Umbilical cord (tissue), 2 donors: ENCODE data around the gene ITGA2B. TPM values are rescaled to one million over a fixed set of nuclear protein-coding genes. Genes with fewer than 3 reads are reported as not detected.
"Not testable (repeated sequence)": the region's sequence is repeated elsewhere in the genome, so short reads cannot be mapped to it uniquely, and the experiment has no call there.

ENCODE experiments used
- DNase-seq: peaks from one replicate; pipeline ENCODE4 v3.0.0-alpha.2; 2015; ENCODE audit warnings: low spot score
- total RNA-seq: library from RNA; depleted of rRNA; stranded (reverse); fragments of >200 nt; gene quantifications from one replicate; pipeline ENCODE4 v1.2.3, GENCODE V29; 2014; ENCODE audit warnings: low replicate concordance; ENCODE audit not compliant: insufficient read depth

ITGA2B gene
- total RNA-seq, 1 donor from 2014 or later, result 4.3 TPM

- DNase-seq, result not testable (repeated sequence)
Measured at GRCh38 chr17:44330263-44330662, 59.2 kb downstream of the ITGA2B start.

DNA sequence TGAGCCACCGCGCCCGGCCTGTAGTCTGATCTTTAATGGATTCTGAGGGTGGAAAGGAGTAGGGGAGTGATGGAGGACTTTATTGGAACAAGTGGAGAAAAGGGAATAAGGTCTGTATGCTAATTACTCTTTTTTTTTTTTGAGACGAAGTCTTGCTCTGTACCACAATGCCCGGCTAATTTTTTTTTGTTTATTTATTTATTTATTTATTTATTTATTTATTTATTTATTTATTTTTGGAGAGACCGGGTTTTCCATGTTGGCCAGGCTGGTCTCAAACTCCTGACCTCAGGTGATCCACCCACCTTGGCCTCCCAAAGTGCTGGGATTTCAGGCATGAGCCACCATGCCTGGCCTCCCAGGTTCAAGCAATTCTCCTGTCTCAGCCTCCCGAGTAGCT is 59.9 kb downstream of the ITGA2B start:
- not testable (repeated sequence) for DNase-seq

- no peak for DNase-seq
Measured at GRCh38 chr17:44327715-44328449, 61.6 kb downstream of the ITGA2B start.

DNA sequence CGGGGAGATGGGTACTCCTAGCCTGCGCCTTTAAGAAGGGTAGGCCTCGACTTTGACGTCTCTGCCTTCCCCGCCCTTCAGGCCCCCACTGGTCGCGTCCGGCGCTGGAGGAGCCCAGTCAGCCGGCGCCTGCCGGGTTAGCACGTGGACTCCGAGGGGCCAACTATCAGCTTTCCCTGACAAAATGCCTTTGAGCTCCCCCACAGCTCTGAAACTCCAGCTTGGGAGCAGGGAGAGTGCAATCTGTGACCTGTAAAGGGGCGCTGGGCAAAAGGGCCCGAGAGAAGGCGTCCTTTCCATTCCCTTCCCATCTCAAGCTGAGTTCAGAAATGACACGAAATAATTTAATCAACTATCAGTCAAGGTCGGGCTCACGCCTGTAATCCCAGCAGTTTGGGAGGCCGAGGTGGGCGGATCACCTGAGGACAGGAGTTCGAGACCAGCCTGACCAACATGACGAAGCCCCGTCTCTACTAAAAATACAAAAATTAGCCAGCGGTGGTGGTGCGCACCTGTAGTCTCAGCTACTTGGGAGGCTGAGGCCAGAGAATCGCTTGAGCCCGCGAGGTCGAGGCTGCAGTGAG is 62.5 kb downstream of the ITGA2B start:
- peak; percentile 99 for DNase-seq

- peak; percentile 95 for DNase-seq
Measured at GRCh38 chr17:44324571-44325275, 64.7 kb downstream of the ITGA2B start, which contains the start of gene SLC25A39. SLC25A39 (minus strand) TSS chr17:44324823; CDS start chr17:44323562, 1,261 bp downstream.

GRCh38 chr17:44324092-44324570 is 65.3 kb downstream of the ITGA2B start:
- no peak for DNase-seq

DNA sequence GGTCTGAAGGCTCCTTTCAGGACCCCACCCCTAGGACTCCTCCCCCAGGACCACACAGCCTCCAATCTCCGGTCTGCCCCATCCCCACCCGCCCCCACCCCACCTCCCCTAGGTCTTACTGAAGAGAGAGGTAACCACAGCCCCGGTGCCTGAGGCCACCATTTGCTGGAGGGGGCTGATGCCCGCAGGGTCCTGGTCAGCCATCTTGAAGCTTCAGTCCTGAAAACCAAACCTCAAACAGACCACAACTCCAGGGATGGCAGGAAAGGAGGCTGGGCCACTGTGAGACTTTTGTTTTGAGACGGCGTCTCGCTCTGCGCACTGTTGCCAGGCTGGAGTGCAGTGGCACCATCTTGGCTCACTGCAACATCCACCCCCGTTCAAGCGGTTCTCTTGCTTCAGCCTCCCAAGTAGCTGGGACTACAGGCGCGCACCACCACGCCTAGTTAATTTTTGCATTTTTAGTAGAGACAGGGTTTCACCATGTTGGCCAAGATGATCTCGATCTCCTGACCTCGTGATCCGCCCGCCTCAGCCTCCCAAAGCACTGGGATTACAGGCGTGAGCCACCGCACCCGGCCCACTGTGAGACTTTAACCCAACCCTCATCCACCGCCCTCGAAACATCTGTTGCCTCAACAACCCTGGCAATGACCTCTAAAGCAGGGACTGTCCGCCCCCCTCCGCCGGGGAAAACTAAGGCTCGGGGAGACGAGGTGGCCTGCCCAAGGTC is 65.9 kb downstream of the ITGA2B start:
- DNase-seq, result no peak

DNA sequence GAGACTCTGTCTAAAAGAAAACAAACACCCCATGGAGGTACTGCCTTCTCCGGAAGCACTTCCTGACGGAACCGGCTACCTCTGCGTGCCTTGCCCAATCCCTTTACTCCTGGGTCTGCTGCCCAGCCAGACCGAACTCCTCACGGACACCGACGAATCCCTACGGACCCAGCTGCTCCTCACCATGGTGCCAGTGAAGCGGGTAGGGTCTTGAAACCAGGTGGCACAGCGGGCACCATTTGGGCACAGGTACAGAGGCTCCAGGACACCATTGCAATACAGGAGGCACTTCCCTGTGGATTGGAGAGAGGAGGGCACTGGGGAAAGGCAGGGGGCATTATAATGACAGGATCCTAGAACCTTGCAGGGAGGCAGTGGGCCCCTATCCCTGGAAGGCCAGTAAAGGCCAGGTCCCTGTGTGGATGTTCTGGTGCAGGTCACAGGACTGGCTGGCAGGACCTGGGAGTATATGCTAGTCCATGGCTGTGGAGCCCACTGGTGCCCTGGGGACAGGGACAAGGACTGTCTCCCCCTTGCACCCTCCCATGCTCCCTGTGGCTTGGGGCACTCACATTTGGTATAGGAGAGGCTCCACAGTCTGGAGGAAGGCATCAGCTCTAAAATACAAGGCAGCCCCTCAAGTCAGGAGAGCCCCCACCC is 67.1 kb downstream of the ITGA2B start:
- DNase-seq, result no peak

Other genes with a start within 250 kb of the ITGA2B start
- 2.6 TPM for gene HROB, start 247.7 kb downstream of the ITGA2B start, total RNA-seq
- gene ASB16, start 218.9 kb downstream of the ITGA2B start, total RNA-seq, result not detected
- 24.6 TPM for gene TMUB2, start 202.7 kb downstream of the ITGA2B start, total RNA-seq
- gene ATXN7L3, start 189.8 kb downstream of the ITGA2B start, total RNA-seq, result 33.0 TPM
- gene UBTF, start 170.0 kb downstream of the ITGA2B start, total RNA-seq, result 123 TPM
- gene SLC4A1, start 121.5 kb downstream of the ITGA2B start, total RNA-seq, result 34.4 TPM
- 17.3 TPM for gene RUNDC3A, start 81.0 kb downstream of the ITGA2B start, total RNA-seq
- 89.8 TPM for gene SLC25A39, start 64.8 kb downstream of the ITGA2B start, total RNA-seq
- 208 TPM for gene GRN, start 44.3 kb downstream of the ITGA2B start, total RNA-seq
- 16.4 TPM for gene FAM171A2, start 25.8 kb downstream of the ITGA2B start, total RNA-seq
- gene GPATCH8, start 113.8 kb upstream of the ITGA2B start, total RNA-seq, result 28.2 TPM
- 19.5 TPM for gene FZD2, start 167.8 kb upstream of the ITGA2B start, total RNA-seq